Fibroblast of peridontal ligament (primary cell): Measurements from ENCODE around the gene RAPGEF3.
A peak's percentile ranks its signal among the peaks of the same experiment; 100 is the strongest.

Source experiments
- DNase-seq: peaks from one replicate; pipeline ENCODE4 v3.0.0-alpha.2; 2010; ENCODE audit errors: extremely low read depth

Gene RAPGEF3

DNA sequence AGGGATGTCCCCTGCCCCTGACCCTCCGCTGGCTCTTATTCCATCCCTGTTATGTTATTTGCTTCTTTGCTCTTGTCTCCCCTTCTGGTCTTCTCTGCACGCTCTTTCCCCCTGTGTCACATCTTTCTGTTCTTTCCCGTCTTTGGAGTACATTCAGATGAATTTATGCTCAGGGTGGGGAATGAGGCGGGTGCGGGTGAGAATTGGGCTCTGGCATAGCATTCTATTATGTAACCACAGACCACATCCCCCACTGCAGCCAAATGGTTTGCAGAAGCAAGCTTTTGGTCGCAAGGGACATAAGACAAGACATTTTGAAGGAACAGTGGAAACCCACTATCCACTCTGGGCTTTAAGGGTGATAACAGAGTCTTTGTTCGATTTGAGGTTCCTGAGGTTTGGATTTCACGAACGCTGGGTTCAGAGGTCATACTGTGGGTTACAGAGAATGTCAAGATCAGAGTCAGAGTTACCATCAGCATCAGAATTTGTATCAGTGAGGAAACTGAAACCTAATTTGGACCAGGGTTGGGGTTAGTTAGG lies 37.2 kb downstream of the RAPGEF3 start:
- peak; percentile 37 for DNase-seq

DNA sequence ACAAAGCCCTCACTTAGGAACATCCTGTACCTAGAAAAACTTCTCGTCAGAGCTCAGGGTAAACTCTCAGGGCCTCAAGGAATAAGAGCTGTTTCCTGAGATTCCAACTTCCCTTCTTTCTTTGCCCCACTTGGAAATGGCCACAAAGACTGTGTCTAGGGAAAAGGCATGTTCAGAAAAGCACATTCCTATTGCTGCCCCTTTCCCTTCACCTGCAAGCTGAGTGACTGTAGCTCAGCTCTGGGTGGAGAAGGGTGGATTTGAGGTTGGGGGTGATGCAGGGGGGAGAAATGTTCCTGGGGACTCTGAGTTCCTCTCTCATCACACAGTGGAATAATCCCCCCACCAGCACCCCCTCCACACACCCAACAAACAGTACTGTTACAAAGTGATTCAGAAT lies 40.1 kb downstream of the RAPGEF3 start:
- no peak for DNase-seq

DNA sequence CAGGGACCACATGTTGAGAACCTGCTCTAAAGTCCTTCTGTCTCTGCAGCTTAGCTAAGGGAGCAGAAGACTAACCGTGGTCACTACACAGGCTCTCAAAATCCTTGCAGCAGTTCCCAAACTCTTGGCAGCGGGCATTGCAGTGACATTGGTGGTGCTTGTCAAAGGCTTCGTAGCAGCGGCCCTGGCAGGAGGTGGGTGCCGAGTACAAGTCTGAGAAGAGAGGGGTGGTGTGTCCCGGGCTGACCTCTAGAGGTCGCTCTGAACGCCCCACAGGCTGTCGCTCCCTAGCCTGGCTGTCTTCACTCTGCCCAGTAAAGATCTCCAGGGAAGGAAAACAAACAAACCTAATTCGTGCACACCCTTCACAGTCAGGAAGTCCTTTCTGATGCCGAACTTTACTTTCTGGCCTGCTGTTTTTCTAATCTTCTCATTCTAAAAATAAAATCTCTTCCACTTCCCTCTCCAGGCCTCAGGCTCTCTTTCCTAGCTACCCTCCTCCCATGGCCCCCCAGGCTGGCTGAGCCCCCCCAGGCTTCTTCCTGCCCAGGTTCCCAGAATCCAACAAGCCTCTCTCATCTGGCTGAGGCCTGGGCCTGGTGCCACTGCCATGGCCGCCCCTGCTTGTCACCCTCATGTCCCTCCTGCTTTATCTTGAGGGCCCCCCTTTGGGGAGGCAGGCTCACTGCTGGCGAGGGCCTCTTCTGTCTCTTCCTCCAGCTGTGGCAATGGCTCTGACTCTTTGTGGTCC lies 41.1 kb downstream of the RAPGEF3 start:
- DNase-seq: peak; percentile 91

DNA sequence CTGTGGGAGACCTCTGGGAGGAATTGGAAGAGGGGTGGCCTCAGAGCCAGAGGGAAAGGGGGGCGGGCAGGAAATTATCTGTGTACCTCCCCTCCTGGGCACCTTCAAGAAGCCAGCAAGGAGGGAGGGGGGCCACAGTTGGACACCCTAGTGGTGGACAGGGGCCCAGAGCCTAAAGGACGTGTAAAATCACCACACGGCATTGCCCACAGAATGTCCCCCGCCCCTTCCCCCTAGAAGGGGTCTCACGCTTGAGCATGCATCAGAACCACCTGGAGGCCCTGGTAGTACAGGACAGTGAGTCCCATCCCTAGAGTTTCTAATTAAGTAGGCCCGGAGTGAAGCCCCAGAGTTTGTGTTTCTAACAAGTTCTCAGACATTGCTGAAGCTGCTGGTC lies 41.6 kb downstream of the RAPGEF3 start:
- no peak for DNase-seq

DNA sequence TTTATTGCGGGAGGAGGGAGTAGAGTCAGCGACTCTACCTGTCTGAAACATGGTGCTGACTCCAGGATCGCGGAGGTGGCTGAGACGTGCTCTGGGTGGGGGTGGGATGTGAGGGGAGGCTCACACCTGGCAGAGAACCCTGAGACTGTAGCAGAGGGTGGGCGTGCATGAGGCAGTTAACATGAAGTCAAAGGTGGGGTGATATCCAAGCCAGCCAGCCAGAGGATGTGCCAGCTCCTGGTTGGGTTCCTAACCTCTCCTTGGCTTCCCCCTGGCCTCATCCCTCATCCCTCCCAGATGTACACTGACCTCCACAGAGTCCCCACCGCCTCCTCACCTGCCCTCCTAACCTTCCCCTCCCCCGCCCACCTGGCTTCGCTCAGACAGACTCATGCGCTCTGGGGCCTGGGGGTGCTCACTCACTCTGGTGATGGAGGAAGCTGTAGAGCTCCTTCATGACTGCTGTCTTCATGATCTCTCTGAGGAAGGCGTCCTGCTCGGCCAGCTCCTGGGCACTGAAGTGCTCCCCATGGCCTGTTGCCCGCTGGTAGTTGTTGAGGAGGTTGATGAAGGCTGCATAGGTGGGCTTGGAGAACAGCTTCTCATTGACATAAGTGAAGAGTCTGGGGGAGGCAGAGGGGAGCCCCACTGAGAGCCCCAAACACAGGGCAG lies 42.7 kb downstream of the RAPGEF3 start:
- DNase-seq: no peak

DNA sequence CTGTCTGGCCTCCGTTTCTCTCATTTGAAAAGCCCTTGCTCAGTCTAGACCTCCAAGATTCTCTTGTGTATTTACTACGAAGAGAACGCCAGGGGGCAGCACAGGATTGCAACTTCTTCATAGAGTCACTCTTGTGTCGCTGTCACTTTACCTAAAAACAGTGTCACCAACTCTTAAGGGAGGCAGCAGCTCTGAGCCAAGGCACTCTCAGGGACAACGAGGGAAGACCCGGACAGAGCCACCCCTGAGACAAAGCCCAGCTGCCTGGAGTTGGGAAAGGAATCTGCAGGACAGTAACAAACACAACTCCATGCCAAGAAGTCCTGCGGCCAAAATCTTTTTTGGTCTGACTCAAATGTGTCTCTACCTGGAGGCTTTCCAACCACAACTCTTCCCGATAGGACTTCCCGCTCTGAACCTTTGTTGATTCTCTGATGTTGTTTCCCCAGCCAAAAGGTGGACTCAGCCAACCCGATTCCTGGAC lies 43.2 kb downstream of the RAPGEF3 start:
- DNase-seq: peak; percentile 82

DNA sequence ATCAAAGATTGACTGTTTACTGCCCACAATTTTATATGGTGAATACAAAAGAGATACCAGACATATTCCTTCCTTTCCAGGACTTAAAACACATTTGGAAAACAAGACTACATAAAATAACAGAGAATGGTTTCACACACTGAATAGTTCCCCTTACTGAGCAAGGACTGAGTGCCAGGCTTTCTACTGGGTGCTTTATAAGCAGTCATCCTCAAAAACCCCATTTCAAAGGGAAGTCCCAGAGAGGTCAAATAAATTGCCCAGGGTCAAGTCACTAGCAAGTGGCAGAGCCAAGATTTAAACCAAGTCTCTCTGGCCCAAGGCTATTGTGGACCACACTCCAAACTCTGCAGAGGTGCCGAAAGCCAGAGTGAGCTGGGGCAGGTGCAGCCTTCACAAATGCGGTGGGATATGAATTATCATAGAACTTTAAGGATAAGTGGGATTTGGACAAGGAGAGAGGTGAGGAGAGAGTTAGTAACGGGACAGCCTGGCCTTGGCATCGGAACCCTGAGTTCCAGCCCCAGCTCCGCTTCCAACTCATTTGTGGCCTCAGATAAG lies 43.8 kb downstream of the RAPGEF3 start:
- DNase-seq: no peak

DNA sequence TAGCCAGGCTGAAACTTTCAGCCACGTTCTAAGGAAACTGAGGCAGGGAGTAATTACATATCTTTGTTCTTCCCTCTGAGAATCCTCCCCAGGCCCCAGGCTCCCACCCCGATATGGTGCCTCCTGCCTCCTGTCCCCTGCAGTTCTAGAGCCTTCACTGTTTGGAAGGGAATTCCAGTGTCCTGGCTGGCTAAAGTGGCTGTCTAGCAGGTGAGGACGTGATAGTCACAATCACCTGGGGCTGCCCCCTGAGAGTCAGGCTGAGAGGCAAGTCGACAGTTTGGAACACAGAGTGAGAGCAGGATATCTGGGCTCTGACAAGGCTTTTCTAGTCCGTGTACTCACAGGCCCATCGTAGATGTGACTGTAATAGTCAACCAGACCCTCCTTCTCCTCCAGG lies 46.5 kb downstream of the RAPGEF3 start:
- no peak for DNase-seq

DNA sequence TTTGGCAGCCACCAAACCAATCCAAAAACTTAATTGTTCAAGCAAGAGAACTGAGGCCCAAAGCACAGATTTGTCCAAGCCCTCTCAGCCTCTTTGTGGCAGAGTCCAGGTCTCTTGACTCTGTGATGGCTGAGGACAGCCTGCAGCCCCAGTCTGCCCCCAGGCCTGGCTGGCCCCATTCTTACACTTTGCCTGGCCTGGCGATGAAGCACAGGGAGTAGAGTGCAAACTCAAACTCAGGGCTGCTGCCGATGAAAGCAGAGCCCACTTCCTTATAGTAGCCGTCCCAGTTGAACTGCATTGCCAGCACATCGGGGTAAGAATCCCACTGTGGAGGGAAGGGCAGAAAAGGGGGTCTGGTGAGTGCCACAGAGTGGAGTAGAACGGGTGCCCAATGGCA lies 47.2 kb downstream of the RAPGEF3 start:
- no peak for DNase-seq

DNA sequence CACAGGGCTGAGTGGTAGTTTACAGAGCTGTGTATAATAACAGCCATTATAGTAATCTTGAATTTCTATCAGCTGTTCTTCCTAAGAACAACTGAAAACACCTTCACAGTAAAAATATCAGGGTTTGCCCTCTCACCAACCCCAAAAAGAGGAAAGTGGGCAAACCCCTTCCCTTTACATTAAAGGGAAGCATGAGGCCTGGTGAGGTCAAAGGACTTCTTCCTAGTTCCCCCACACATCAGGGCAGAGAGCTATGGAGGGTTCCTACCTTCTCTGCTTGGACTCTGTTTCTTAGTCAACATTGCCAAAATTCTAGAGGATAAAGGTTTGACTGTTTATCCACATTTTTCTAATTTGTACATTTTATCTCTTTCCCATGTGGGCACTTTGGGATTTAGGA lies 48.4 kb downstream of the RAPGEF3 start:
- DNase-seq: no peak

DNA sequence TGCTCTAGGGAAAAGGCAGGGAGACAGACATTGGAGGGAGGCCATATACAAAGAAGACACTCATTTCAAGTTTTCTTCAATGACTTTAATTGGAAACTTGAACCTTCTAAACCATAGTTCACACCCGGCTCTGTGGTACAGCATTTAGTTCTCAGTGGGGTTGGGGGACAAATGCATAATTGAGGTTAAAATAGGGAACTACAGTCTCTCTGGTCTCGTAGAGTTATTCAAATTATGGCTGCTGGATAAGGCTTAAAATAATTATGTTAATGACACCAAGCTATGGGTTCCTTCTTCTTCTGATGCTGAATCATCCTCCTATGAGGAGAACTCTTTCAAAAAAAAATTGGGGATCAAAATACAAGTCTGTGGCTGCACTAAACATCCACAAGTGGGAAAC lies 49.0 kb downstream of the RAPGEF3 start:
- DNase-seq: no peak

DNA sequence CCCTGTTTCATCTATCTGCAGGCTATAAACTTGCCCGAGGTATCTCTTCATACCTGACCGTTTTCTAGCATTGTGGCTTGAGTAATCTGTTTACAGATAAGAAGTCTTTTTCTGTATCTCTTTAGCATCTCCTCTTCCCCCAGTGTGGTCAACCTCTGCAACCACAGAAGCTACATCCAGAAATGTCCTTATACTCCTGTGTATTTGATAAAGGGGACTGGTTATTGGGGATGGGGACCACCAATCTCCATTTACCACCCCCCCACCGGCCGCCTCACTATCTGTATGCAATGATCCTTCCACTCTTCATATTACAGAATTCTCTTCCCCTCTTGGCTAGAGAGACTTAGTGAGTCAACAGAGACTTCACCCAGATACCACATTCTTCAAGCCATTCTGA lies 49.4 kb downstream of the RAPGEF3 start:
- no peak for DNase-seq

DNA sequence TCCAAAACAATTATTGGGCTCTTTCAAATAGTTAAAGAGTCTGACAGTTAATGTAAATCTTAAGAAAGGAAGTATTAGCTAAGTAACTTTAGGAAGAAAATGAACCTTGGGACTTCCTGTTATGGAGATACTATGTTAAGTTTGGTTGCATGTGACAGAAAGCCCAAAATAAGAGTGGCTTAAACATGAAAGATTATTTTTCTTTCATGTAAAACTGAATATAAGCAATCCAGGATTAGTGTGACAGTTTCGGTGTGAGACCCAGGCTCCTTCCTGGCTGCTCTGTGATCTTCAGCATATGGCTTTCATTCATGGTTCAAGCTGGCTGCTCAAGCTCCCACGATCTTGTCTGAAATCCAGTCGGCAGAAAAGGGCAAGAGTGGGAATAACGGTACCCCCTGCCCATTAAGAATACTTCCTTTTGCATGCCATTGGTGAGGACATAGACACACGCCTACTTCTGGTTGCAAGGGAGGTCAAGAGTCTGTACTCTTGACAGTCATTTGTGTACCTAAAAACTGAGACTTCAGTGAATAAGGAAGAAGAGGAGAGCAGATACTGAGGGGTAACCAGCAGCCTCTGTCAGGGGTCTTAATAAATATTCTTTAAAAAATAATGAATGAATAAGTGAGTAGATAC lies 50.7 kb downstream of the RAPGEF3 start:
- no peak for DNase-seq

DNA sequence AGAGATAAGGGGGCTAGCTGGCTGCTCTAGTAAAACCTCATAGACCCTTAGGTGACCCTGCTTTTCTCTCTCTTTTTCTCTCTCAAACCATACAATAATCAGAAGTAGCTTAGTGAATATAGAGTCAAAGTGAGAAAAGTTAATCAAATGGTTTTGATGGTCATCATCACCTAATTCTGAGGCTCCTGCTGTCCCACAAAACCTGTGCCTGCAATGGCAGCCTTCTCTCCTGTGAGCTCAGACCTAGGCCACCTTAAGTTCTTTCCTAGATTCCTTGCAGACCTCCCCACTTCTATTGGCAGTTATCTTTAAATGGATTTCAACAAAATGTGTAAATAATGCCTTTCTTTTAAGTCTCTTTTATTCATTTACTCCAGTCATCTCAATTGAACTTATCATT lies 51.3 kb downstream of the RAPGEF3 start:
- no peak for DNase-seq

DNA sequence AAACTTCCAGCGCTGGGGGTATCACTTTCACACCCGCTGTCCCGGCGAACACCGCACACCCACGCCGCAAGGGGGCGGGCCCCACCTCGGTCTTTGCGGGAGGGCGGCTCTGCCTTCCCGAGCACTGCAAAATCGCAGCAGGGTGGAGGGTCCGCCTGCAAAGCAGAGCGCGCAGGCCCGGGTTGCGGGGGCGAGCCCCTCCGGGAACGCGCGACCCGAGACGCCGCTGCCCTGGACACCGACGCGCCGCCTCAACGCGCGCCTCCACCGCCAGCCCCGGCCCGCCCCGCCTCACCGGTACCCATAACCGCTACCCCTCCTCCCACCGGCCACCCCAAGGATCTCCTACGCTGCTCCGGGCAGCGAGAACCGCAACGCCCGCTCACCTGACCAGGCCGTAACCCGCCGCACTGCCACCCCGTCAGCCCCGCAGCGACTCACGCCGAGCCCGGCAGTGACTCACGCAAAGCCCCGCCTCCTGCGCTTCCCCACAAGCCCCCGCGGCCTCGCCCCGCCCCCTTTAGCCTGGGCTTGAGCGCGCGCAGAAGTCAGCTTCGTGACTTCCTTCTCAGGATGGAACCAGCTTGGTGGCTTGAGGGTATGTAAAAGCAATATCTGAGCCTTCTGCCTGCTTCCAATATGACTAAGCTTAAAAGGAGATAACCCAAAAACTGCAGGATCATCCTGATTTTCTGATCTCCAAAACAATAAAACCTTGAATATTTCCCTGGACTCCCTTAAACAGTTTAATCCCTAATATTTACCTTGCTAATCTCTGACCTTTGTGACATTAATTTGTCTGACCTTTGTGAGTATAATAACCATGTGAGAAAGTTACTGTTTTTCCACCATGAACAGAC lies 52.9 kb downstream of the RAPGEF3 start, which contains the start of gene RPAP3:
Gene RPAP3 (minus strand): TSS at position 465 of the 860 bp plus-strand sequence. CDS start 3,190 bp downstream, outside the sequence.
- peak; percentile 86 for DNase-seq

DNA sequence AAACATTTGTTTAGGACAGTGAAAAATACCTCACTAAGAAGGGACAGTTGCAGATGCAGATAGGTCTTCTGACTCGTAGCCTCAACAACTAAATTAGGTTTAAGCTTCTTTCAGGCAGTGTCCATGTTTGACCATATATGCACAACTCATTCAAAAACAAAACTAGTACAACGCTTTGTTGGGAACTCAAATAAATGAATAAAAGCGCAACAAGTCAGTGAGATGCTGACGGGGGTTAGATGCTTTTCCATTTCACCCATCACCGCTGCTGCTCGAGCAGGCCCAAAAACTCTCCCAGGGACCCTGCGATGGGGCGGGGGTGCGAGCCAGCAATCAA lies 53.5 kb downstream of the RAPGEF3 start:
- peak; percentile 23 for DNase-seq

DNA sequence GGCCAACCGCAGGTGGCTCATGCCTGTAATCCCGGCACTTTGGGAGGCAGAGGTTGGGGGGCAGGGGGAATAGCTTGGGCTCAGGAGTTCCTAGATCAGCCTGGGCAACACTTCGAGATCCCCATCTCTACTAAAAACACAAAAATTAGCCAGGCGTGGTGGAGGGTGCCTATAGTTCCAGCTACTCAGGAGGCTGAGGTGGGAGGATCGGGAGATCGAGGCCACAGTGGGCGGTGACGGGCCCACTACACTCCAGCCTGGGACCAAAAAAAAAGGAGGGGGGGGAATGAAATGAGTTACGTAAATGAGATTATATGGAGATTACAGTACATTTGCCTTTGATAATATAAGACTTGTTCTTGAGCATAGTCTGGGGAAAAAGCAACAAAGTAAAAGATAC lies 54.0 kb downstream of the RAPGEF3 start:
- DNase-seq: no peak

DNA sequence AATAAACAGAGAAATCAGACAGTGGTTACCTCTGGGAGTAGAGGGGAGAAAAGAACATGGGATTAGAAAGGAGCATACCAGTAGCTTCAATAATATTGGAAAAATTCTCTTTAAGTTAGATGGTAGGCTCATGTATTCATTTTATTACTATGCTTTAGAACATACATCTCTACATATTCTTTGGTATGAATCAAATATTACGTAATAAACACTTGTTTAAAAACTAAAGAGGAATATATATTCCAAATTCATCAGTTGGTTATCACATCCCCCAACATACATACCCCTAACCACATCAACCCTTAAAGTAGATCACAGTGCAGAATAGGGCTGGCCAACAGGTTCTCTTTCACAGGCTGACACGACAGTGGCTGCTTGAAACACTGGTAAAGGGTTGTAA lies 58.4 kb downstream of the RAPGEF3 start:
- no peak for DNase-seq

DNA sequence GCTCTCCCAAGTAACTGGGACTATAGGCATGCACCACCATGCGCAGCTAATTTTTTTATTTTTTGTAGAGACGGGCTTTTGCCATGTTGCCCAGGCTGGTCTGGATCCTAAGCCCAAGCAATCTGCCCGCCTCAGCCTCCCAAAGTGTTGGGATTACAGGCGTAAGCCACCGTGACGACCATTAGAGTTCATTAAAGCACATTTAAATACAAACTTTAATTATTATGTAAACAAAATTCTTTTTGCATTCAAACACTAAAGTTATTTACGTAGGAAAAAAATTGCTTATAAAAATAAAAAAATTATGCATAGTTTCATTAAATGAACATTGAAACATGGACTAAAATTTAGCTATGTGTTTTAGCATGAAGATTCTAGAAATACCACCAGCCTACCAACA lies 60.0 kb downstream of the RAPGEF3 start:
- no peak for DNase-seq

DNA sequence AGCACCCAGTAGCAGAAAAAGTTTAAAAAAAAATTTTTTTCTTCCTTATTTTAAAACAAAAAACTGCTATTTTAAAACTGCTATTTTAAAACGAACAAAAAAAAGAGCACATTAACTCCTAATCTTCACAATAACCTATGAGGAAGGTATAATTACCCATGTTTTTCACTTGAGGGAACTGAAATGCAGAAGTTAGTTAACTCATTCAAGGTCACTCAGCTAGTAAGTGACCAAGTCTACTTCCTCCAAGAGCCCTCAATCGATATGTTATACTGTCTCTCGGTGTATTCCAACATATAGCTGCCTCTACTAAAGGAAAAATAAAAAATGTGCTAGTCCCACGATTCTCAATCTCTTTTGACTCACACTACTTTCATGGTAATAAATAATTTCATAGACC lies 60.6 kb downstream of the RAPGEF3 start:
- DNase-seq: no peak

DNA sequence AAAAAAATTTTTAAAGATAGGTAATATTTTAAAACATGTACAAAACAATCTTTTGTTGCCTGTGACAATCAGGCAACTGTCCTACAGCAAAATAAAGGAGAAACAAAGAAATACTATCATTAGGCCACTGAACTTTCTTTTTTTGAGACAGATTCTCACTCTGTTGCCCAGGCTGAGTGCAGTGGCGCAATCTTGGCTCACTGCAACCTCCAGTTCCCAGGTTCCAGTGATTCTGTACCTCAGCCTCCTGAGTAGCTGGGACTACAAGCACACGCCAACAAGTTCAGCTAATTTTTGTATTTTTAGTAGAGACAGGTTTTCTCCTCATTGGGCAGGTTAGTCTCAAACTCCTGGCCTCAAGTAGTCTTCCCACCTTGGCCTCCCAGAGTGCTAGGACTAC lies 69.5 kb downstream of the RAPGEF3 start:
- DNase-seq: no peak
